Measurements from ENCODE around the gene KLB. TPM values are rescaled to one million over a fixed set of nuclear protein-coding genes. Genes with fewer than 3 reads are reported as not detected.

Gene KLB
- polyA plus RNA-seq, 3 donors, result not detected

- Histone ChIP-seq H3K27me3 (ENCODE audit: control insufficient read depth in 2 of 2, insufficient read depth in 2 of 2, low read length in 2 of 2) (peaks cover 0 to 5% of the 10 kb centered on the region in 2 donors), H3K4me3 (replicated peaks in 1 of 3; ENCODE audit: low read depth in 2 of 3, low read length in 3 of 3) (peak overlapping the region in 2 of 3 experiments; percentile 1 to 59), H2AFZ (ENCODE audit: insufficient read depth, low read depth, low read length, poor library complexity, severe bottlenecking) (peak overlapping the region; percentile 60), H3K9ac (ENCODE audit: insufficient read depth, low read length, poor library complexity, severe bottlenecking) (peak overlapping the region; percentile 25), H3K4me2 (replicated peaks; ENCODE audit: extremely low read depth, low read length, poor library complexity, severe bottlenecking) (peak overlapping the region; percentile 68), H3K9me3 (replicated peaks in 1 of 2; ENCODE audit: control insufficient read depth in 1 of 2, insufficient read depth in 1 of 2, low read length in 2 of 2) (no peaks in the 10 kb centered on the region), H3K27ac (ENCODE audit: low read depth in 1 of 2, low read length in 2 of 2) (no peak overlapping the region), H4K20me1 (ENCODE audit: insufficient read depth, low read length) (peaks cover 17% of the 10 kb centered on the region), H3K4me1 (ENCODE audit: control insufficient read depth in 1 of 2, insufficient read depth in 2 of 2, low read length in 2 of 2) (peaks cover 5 to 16% of the 10 kb centered on the region in 2 donors), H3K79me2 (ENCODE audit: insufficient read depth, low read length) (no peaks in the 10 kb centered on the region), H3K36me3 (replicated peaks in 1 of 2; ENCODE audit: control insufficient read depth in 1 of 2, insufficient read depth in 2 of 2, low read length in 2 of 2) (peaks cover 14 to 30% of the 10 kb centered on the region in 2 donors)
- Mint-ChIP-seq H3K27me3 (ENCODE audit: low read depth in 3 of 3) (peaks cover 4 to 12% (median 10%) of the 10 kb centered on the region in 3 donors), H3K9me3 (peaks cover 0 to 2% (median 0%) of the 10 kb centered on the region in 7 donors), H3K27ac (no peak overlapping the region), H3K4me3 (peak overlapping the region; percentile 72 to 81), H3K36me3 (peaks cover 16 to 31% of the 10 kb centered on the region in 2 donors), H3K4me1 (peaks cover 11% of the 10 kb centered on the region)
- intact Hi-C loops (cut with micrococcal nuclease), result loop anchor here in 1 of 2 donors (10.0 kb wide), 1 partner anchor 72 kb away; no protein-coding TSS in a partner anchor
- DNase-seq, result peak; percentile 31 to 76 (median 56)
- 16% methylated on average over 61 of the region's 61 CpGs for WGBS (ENCODE audit: insufficient coverage)
- no peak for TF ChIP-seq CTCF (IDR thresholded peaks at IDR 0.05)
Observed at GRCh38 chr4:39446842-39447573, 40.3 kb downstream of the KLB start.

DNA sequence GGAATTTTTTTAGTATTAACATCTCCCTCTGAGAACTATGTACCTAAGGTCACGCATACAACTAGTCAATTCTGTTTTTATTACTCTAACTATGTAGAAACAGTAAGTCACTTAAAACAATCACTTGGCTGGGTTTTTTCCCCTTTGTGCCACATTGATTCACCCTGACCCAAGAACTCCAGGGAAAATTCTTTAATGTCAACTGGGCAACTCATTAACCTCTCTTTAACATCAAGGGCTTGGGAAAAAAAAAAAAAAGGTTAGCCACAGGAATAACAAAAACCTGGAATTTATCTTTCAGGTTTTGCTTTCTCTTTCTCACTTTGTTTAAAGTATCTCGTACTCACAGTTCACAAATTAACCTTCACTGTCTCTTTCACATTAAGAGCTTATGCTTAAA is 43.9 kb downstream of the KLB start:
- no peak for DNase-seq
- Histone ChIP-seq H3K79me2 (ENCODE audit: insufficient read depth, low read length) (peaks cover 6% of the 10 kb centered on the region), H3K4me1 (ENCODE audit: control insufficient read depth in 1 of 2, insufficient read depth in 2 of 2, low read length in 2 of 2) (peaks cover 5 to 16% of the 10 kb centered on the region in 2 donors), H3K9me3 (replicated peaks in 1 of 2; ENCODE audit: control insufficient read depth in 1 of 2, insufficient read depth in 1 of 2, low read length in 2 of 2) (no peaks in the 10 kb centered on the region), H4K20me1 (ENCODE audit: insufficient read depth, low read length) (peaks cover 51% of the 10 kb centered on the region), H3K9ac (ENCODE audit: insufficient read depth, low read length, poor library complexity, severe bottlenecking) (no peak overlapping the region), H3K4me3 (replicated peaks in 1 of 3; ENCODE audit: low read depth in 2 of 3, low read length in 3 of 3) (no peak overlapping the region), H3K36me3 (replicated peaks in 1 of 2; ENCODE audit: control insufficient read depth in 1 of 2, insufficient read depth in 2 of 2, low read length in 2 of 2) (peaks cover 50 to 66% of the 10 kb centered on the region in 2 donors), H3K27me3 (ENCODE audit: control insufficient read depth in 2 of 2, insufficient read depth in 2 of 2, low read length in 2 of 2) (peaks cover 0 to 5% of the 10 kb centered on the region in 2 donors), H2AFZ (ENCODE audit: insufficient read depth, low read depth, low read length, poor library complexity, severe bottlenecking) (no peak overlapping the region), H3K27ac (ENCODE audit: low read depth in 1 of 2, low read length in 2 of 2) (no peak overlapping the region), H3K4me2 (replicated peaks; ENCODE audit: extremely low read depth, low read length, poor library complexity, severe bottlenecking) (no peak overlapping the region)
- no peak for TF ChIP-seq CTCF (IDR thresholded peaks at IDR 0.05)
- Mint-ChIP-seq H3K4me3 (no peak overlapping the region), H3K27ac (peak overlapping the region in 1 of 7 donors; percentile 20), H3K4me1 (peaks cover 13% of the 10 kb centered on the region), H3K9me3 (peaks cover 0 to 4% (median 0%) of the 10 kb centered on the region in 7 donors), H3K36me3 (peaks cover 48 to 67% of the 10 kb centered on the region in 2 donors), H3K27me3 (ENCODE audit: low read depth in 3 of 3) (peaks cover 5 to 9% (median 8%) of the 10 kb centered on the region in 3 donors)
- intact Hi-C loops (cut with micrococcal nuclease), result loop anchor here (10.0 kb wide), 2 partner anchors 244 to 266 kb away; partner anchors contain the start of genes UBE2K (in 1 of the 2) and WDR19 (in 1 of the 2)
- WGBS (ENCODE audit: insufficient coverage), result 89% methylated on average over 1 of the region's 2 CpGs
